ENCODE measurements around the gene SUGT1. TPM values are rescaled to one million over a fixed set of nuclear protein-coding genes. Genes with fewer than 3 reads are reported as not detected.
A peak's percentile ranks its signal among the peaks of the same experiment; 100 is the strongest.

The SUGT1 gene
- polyA plus RNA-seq, 1 donor from 2014 or later = 57.5 TPM

GRCh38 chr13:52734075-52734623, 81.5 kb downstream of the SUGT1 start:
- no peak overlapping the region for H2AFZ ChIP-seq (ENCODE audit: low read depth, low read length)
- no peaks in the 10 kb centered on the region for H3K9me3 ChIP-seq (ENCODE audit: low read length)
- H3K9ac ChIP-seq (ENCODE audit: low read length) = no peak overlapping the region
- TF ChIP-seq SMC3 (conservative IDR thresholded peaks at IDR 0.05; ENCODE audit: poor library complexity) (no peak), TAF1 (IDR thresholded peaks at IDR 0.05; ENCODE audit: low read depth) (no peak), EZH2 (IDR thresholded peaks at IDR 0.05; ENCODE audit: borderline replicate concordance, insufficient read depth, low read length, poor library complexity, severe bottlenecking) (no peak), MXI1 (conservative IDR thresholded peaks at IDR 0.05; ENCODE audit: poor library complexity, severe bottlenecking) (no peak), CTCF (IDR thresholded peaks at IDR 0.05; ENCODE audit: poor library complexity, severe bottlenecking) (no peak), RAD21 (conservative IDR thresholded peaks at IDR 0.05) (no peak), POLR2AphosphoS5 (IDR thresholded peaks at IDR 0.05) (no peak), REST (IDR thresholded peaks at IDR 0.05; ENCODE audit: borderline replicate concordance) (no peak), EP300 (conservative IDR thresholded peaks at IDR 0.05; ENCODE audit: poor library complexity, severe bottlenecking) (no peak)
- H3K4me3 ChIP-seq (ENCODE audit: low read length) = no peak overlapping the region
- no peaks in the 10 kb centered on the region for H4K20me1 ChIP-seq (ENCODE audit: insufficient read depth)
- no peak overlapping the region for H3K4me2 ChIP-seq (ENCODE audit: low read length)
- no peak overlapping the region for H3K27ac ChIP-seq (ENCODE audit: low read length)
- peaks cover 2% of the 10 kb centered on the region for H3F3A ChIP-seq (ENCODE audit: insufficient read depth, low read length, poor library complexity, severe bottlenecking)
- peaks cover 8% of the 10 kb centered on the region for H3K27me3 ChIP-seq (ENCODE audit: insufficient read depth, low read depth, low read length)
- no peaks in the 10 kb centered on the region for H3K36me3 ChIP-seq (ENCODE audit: insufficient read depth, low read length)
- H3K9me2 ChIP-seq (ENCODE audit: insufficient read depth, low read length) = no peaks in the 10 kb centered on the region
- no peaks in the 10 kb centered on the region for H3K79me2 ChIP-seq (replicated peaks; ENCODE audit: insufficient read depth, low read length)

DNA sequence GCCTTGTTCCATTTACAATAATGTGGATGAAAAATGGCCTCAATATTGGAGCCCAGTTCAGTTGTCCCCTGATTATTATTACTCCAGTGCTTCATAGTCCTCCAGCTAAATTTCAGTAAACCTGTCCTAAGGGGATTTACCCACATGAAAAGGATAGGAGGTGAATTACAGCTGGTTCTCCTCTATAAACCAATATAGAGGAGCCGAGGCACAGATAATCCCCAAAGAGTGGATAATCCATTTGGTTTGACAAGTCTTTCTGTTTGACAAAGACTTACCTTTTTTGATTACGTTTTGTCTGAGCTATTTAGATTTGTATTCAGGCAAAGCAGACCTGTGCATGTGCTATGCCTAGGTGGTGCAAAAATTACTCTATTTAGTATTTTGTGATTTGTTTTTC, 84.3 kb downstream of the SUGT1 start:
- H3K79me2 ChIP-seq (replicated peaks; ENCODE audit: insufficient read depth, low read length) = no peaks in the 10 kb centered on the region
- H3K4me2 ChIP-seq (ENCODE audit: low read length) = no peak overlapping the region
- H3K9me3 ChIP-seq (ENCODE audit: low read length) = no peaks in the 10 kb centered on the region
- peaks cover 2% of the 10 kb centered on the region for H3F3A ChIP-seq (ENCODE audit: insufficient read depth, low read length, poor library complexity, severe bottlenecking)
- H2AFZ ChIP-seq (ENCODE audit: low read depth, low read length) = no peak overlapping the region
- no peaks in the 10 kb centered on the region for H3K9me2 ChIP-seq (ENCODE audit: insufficient read depth, low read length)
- no peaks in the 10 kb centered on the region for H4K20me1 ChIP-seq (ENCODE audit: insufficient read depth)
- peak overlapping the region; percentile 86 for H3K27ac ChIP-seq (ENCODE audit: low read length)
- no peaks in the 10 kb centered on the region for H3K36me3 ChIP-seq (ENCODE audit: insufficient read depth, low read length)
- peak overlapping the region; percentile 31 for H3K4me3 ChIP-seq (ENCODE audit: low read length)
- peaks cover 28% of the 10 kb centered on the region for H3K27me3 ChIP-seq (ENCODE audit: insufficient read depth, low read depth, low read length)
- no peak for TF ChIP-seq MXI1 (conservative IDR thresholded peaks at IDR 0.05; ENCODE audit: poor library complexity, severe bottlenecking)
- H3K9ac ChIP-seq (ENCODE audit: low read length) = peak overlapping the region; percentile 53

Measured in neural cell (in vitro differentiated cells).